Peyer's patch (tissue), 4 donors: ENCODE results near the gene DKKL1.

Experiments
- POLR2A ChIP-seq, 2 donors: fragments of 450-650 bp; IDR thresholded peaks; one replicate each; pipeline ENCODE4 v1.5.1; 2017; ENCODE audit warnings: antibody characterized with exemption in 2 of 2, mild to moderate bottlenecking in 2 of 2, moderate library complexity in 2 of 2
- TF ChIP-seq, protein P1 (sequence below), 6 experiments: fragments of 450-650 bp in 4 of 6; fragments of 200-600 bp in 2 of 6; sonication (generic) in 1 of 6; IDR thresholded peaks; one replicate each; pipeline ENCODE4 v1.5.1; 2017 to 2019; ENCODE audit warnings: antibody characterized with exemption in 6 of 6, mild to moderate bottlenecking in 3 of 6, moderate library complexity in 1 of 6

DNA sequence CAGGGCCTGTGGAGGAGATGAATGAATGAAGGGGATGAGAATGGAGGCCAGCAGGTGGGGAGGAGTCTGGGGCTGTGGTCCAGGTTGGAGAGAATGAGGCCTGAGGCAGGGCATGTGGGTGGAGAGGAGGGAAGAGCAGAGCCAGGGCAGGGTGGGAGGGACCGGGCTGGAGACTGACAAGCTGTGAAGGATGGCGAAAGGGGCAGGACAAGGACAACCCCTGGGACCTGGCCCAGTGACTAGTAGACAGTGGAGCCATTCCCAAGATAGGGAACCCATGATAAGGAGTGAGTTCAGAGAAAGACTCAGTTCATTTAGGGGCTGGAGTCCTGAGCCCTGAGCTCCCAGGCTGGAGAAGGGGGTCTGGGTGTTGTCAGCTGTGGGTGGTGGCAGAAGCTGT, 56.5 kb downstream of the DKKL1 start:
- TF ChIP-seq, protein P1, sequence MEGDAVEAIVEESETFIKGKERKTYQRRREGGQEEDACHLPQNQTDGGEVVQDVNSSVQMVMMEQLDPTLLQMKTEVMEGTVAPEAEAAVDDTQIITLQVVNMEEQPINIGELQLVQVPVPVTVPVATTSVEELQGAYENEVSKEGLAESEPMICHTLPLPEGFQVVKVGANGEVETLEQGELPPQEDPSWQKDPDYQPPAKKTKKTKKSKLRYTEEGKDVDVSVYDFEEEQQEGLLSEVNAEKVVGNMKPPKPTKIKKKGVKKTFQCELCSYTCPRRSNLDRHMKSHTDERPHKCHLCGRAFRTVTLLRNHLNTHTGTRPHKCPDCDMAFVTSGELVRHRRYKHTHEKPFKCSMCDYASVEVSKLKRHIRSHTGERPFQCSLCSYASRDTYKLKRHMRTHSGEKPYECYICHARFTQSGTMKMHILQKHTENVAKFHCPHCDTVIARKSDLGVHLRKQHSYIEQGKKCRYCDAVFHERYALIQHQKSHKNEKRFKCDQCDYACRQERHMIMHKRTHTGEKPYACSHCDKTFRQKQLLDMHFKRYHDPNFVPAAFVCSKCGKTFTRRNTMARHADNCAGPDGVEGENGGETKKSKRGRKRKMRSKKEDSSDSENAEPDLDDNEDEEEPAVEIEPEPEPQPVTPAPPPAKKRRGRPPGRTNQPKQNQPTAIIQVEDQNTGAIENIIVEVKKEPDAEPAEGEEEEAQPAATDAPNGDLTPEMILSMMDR (IDR thresholded peaks at IDR 0.05): no peak
- no peak for TF ChIP-seq POLR2A (IDR thresholded peaks at IDR 0.05)
